Measurements from ENCODE around the gene CLEC2L.

GRCh38 chr7:139566736-139567646 is 43.5 kb downstream of the CLEC2L start:
- TF ChIP-seq CTCF (IDR thresholded peaks at IDR 0.05): no peak
- no peak for TF ChIP-seq POLR2A (IDR thresholded peaks at IDR 0.05)
- no peak for TF ChIP-seq EP300 (IDR thresholded peaks at IDR 0.05)

Measured in tibial nerve (tissue), 4 donors.